Measurements from ENCODE around the gene TMOD3. TPM values are rescaled to one million over a fixed set of nuclear protein-coding genes. Genes with fewer than 3 reads are reported as not detected.

The TMOD3 gene
- total and polyA plus RNA-seq, 2 of the 8 experiments (the other 6 are each of a cell fraction or from before 2014, with no cell fraction given), result 3.9 to 29.0 TPM

DNA sequence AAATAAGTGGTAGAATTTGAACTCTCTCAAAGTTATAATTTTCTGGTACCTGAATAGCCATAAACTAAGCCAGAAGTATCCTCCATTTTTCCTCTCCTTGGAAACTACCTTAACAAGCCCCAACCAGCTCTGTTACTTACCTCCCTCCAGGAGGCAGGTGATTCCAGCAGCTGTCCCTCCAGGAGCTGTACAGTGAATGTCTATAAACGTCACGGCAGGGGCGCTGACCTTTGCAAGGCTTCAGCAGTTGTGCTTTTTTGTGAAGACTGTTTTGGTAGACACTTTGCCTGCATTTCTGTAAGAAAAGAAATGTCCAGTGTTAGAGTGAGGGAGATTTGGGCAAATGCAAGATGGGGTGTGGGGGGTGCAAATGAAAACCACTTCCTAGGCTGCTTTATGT is 75.0 kb downstream of the TMOD3 start (continued):
- TF ChIP-seq, protein P1, sequence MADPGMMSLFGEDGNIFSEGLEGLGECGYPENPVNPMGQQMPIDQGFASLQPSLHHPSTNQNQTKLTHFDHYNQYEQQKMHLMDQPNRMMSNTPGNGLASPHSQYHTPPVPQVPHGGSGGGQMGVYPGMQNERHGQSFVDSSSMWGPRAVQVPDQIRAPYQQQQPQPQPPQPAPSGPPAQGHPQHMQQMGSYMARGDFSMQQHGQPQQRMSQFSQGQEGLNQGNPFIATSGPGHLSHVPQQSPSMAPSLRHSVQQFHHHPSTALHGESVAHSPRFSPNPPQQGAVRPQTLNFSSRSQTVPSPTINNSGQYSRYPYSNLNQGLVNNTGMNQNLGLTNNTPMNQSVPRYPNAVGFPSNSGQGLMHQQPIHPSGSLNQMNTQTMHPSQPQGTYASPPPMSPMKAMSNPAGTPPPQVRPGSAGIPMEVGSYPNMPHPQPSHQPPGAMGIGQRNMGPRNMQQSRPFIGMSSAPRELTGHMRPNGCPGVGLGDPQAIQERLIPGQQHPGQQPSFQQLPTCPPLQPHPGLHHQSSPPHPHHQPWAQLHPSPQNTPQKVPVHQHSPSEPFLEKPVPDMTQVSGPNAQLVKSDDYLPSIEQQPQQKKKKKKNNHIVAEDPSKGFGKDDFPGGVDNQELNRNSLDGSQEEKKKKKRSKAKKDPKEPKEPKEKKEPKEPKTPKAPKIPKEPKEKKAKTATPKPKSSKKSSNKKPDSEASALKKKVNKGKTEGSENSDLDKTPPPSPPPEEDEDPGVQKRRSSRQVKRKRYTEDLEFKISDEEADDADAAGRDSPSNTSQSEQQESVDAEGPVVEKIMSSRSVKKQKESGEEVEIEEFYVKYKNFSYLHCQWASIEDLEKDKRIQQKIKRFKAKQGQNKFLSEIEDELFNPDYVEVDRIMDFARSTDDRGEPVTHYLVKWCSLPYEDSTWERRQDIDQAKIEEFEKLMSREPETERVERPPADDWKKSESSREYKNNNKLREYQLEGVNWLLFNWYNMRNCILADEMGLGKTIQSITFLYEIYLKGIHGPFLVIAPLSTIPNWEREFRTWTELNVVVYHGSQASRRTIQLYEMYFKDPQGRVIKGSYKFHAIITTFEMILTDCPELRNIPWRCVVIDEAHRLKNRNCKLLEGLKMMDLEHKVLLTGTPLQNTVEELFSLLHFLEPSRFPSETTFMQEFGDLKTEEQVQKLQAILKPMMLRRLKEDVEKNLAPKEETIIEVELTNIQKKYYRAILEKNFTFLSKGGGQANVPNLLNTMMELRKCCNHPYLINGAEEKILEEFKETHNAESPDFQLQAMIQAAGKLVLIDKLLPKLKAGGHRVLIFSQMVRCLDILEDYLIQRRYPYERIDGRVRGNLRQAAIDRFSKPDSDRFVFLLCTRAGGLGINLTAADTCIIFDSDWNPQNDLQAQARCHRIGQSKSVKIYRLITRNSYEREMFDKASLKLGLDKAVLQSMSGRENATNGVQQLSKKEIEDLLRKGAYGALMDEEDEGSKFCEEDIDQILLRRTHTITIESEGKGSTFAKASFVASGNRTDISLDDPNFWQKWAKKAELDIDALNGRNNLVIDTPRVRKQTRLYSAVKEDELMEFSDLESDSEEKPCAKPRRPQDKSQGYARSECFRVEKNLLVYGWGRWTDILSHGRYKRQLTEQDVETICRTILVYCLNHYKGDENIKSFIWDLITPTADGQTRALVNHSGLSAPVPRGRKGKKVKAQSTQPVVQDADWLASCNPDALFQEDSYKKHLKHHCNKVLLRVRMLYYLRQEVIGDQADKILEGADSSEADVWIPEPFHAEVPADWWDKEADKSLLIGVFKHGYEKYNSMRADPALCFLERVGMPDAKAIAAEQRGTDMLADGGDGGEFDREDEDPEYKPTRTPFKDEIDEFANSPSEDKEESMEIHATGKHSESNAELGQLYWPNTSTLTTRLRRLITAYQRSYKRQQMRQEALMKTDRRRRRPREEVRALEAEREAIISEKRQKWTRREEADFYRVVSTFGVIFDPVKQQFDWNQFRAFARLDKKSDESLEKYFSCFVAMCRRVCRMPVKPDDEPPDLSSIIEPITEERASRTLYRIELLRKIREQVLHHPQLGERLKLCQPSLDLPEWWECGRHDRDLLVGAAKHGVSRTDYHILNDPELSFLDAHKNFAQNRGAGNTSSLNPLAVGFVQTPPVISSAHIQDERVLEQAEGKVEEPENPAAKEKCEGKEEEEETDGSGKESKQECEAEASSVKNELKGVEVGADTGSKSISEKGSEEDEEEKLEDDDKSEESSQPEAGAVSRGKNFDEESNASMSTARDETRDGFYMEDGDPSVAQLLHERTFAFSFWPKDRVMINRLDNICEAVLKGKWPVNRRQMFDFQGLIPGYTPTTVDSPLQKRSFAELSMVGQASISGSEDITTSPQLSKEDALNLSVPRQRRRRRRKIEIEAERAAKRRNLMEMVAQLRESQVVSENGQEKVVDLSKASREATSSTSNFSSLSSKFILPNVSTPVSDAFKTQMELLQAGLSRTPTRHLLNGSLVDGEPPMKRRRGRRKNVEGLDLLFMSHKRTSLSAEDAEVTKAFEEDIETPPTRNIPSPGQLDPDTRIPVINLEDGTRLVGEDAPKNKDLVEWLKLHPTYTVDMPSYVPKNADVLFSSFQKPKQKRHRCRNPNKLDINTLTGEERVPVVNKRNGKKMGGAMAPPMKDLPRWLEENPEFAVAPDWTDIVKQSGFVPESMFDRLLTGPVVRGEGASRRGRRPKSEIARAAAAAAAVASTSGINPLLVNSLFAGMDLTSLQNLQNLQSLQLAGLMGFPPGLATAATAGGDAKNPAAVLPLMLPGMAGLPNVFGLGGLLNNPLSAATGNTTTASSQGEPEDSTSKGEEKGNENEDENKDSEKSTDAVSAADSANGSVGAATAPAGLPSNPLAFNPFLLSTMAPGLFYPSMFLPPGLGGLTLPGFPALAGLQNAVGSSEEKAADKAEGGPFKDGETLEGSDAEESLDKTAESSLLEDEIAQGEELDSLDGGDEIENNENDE (IDR thresholded peaks at IDR 0.05; ENCODE audit: insufficient replicate concordance, low read length), result no peak
- no peak for TF ChIP-seq PHF8 (conservative IDR thresholded peaks at IDR 0.05; ENCODE audit: low read depth, low read length)
- no peak for TF ChIP-seq GTF2F1 (IDR thresholded peaks at IDR 0.05; ENCODE audit: borderline replicate concordance, low read depth, low read length)
- TF ChIP-seq SIX5 (IDR thresholded peaks at IDR 0.05; ENCODE audit: low read depth, low read length), result no peak
- TF ChIP-seq, protein P2, sequence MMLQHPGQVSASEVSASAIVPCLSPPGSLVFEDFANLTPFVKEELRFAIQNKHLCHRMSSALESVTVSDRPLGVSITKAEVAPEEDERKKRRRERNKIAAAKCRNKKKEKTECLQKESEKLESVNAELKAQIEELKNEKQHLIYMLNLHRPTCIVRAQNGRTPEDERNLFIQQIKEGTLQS (IDR thresholded peaks at IDR 0.05; ENCODE audit: insufficient read depth, low read depth, low read length), result no peak
